Mesothelial cell of epicardium (in vitro differentiated cells): Measurements from ENCODE around the gene GOLGA6L7. TPM values are rescaled to one million over a fixed set of nuclear protein-coding genes. Genes with fewer than 3 reads are reported as not detected.

Experiments used
- DNase-seq, 2 experiments: peaks; one replicate each; pipeline ENCODE4 v3.0.0; 2021; ENCODE audit warnings: low spot score in 2 of 2; ENCODE audit not compliant: unreplicated experiment in 2 of 2
- H3K27ac Mint-ChIP-seq: 2 replicates; pipeline ENCODE4 v1.8.0; 2021; ENCODE audit warnings: mixed read lengths
- H3K27me3 Mint-ChIP-seq: 2 replicates; pipeline ENCODE4 v1.8.0; 2021; ENCODE audit warnings: low read depth, mixed read lengths
- H3K36me3 Mint-ChIP-seq: 2 replicates; pipeline ENCODE4 v1.8.0; 2021; ENCODE audit warnings: mixed read lengths
- H3K4me1 Mint-ChIP-seq: 2 replicates; pipeline ENCODE4 v1.8.0; 2021; ENCODE audit warnings: mixed read lengths
- H3K4me3 Mint-ChIP-seq: 2 replicates; pipeline ENCODE4 v1.8.0; 2021; ENCODE audit warnings: mild to moderate bottlenecking, moderate library complexity, mixed read lengths
- H3K9me3 Mint-ChIP-seq: 2 replicates; pipeline ENCODE4 v1.8.0; 2021; ENCODE audit warnings: mixed read lengths
- CTCF ChIP-seq: fragments of 200-600 bp; sonication (generic); IDR thresholded peaks from one replicate; pipeline ENCODE4 v1.5.0; 2021; ENCODE audit warnings: antibody characterized with exemption; ENCODE audit not compliant: unreplicated experiment
- total RNA-seq: library from RNA; stranded (reverse); gene quantifications from 3 replicates; pipeline ENCODE4 v1.2.1, GENCODE V29; 2021

Gene GOLGA6L7
- total RNA-seq, 1 donor from 2014 or later = not detected

GRCh38 chr15:28879551-28879950, 31.1 kb upstream of the GOLGA6L7 start:
- Mint-ChIP-seq H3K4me1 (no peaks in the 10 kb centered on the region), H3K4me3 (no peak overlapping the region)
- TF ChIP-seq CTCF = no peak

GRCh38 chr15:28878209-28878608, 29.8 kb upstream of the GOLGA6L7 start:
- no peak for DNase-seq
- no peaks in the 10 kb centered on the region for H3K36me3 Mint-ChIP-seq
- H3K9me3 Mint-ChIP-seq = no peaks in the 10 kb centered on the region
- no peak overlapping the region for H3K27ac Mint-ChIP-seq
- no peak overlapping the region for H3K4me3 Mint-ChIP-seq
- no peak for TF ChIP-seq CTCF
- H3K4me1 Mint-ChIP-seq = no peaks in the 10 kb centered on the region
- no peaks in the 10 kb centered on the region for H3K27me3 Mint-ChIP-seq

More at GRCh38 chr15:28879551-28879950, 31.1 kb upstream of the GOLGA6L7 start:
- Mint-ChIP-seq H3K27ac (no peak overlapping the region), H3K36me3 (no peaks in the 10 kb centered on the region), H3K9me3 (no peaks in the 10 kb centered on the region), H3K27me3 (no peaks in the 10 kb centered on the region)
- no peak for DNase-seq

- Mint-ChIP-seq H3K4me3 (no peak overlapping the region), H3K36me3 (no peaks in the 10 kb centered on the region), H3K4me1 (no peaks in the 10 kb centered on the region), H3K9me3 (peaks cover 2% of the 10 kb centered on the region), H3K27me3 (no peaks in the 10 kb centered on the region), H3K27ac (no peak overlapping the region)
- no peak for DNase-seq
- no peak for TF ChIP-seq CTCF
These were observed 28.4 kb upstream of the GOLGA6L7 start for GRCh38 chr15:28876845-28877185.

DNA sequence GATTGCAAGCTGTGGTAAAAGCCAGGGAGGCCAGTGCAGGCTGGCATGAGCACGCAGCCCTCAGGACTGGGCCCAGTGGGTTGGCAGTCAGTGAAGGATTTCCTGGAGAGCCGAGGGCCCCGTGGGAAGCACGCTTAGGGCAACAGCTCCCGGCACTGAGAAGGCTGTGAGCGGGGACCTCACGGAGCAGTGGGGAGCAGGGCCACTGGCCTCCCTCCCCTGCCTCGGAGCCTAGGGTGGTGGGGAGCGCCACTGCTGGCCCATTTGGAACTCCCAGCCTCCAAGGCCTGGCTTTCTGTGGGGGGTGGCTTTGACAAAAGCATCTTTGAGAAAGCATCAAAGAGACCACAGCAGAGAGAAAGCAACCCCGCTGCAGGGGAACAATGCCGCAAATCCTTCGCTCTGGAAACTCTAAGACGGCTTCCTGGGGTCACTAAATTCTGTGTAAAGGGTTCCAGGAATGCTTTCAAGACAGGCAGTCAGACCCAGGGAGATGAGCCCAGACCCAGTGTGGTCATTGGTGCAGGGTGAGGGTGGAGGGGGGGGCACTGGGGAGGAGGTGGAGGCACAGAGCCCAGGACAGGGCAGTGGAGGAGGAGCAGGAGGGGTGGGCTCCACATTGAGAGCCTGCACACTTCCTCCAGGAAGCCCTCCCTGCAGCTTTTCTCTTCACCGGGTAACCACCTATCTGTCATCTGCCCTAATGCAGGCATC, 27.8 kb upstream of the GOLGA6L7 start:
- no peak for DNase-seq
- no peaks in the 10 kb centered on the region for H3K27me3 Mint-ChIP-seq
- no peaks in the 10 kb centered on the region for H3K36me3 Mint-ChIP-seq
- H3K4me1 Mint-ChIP-seq = no peaks in the 10 kb centered on the region
- peaks cover 7% of the 10 kb centered on the region for H3K9me3 Mint-ChIP-seq
- H3K4me3 Mint-ChIP-seq = no peak overlapping the region
- TF ChIP-seq CTCF = no peak
- no peak overlapping the region for H3K27ac Mint-ChIP-seq

DNA sequence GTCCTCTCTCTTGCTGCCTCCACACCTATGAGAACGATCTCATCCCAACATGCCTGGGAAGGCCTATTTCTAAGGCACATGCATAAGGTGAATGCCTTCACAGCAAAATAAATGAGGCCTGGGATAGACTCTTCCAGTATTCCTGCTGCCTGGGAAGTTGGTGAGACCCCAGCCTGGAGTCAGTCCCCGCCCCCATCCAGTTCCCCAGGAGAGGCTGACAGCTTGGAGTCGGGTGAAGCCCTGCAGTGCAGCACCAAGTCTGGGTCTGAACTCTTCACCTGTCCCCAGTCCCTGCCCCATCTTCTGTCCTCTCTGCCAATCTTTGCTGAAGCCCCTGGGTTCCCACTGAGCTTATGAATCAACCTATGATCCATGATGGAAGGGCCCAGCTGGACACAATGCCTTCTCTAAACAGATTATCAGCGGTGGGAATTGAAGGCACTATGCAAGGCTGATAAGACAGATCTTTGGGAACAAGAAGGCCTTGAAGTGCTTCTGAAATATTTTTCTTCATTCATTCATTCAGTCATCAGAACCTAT, 27.1 kb upstream of the GOLGA6L7 start:
- Mint-ChIP-seq H3K27me3 (no peaks in the 10 kb centered on the region), H3K9me3 (peaks cover 9% of the 10 kb centered on the region), H3K4me1 (no peaks in the 10 kb centered on the region), H3K4me3 (no peak overlapping the region), H3K36me3 (no peaks in the 10 kb centered on the region), H3K27ac (no peak overlapping the region)
- no peak for DNase-seq
- TF ChIP-seq CTCF = no peak
